CD8-positive, alpha-beta memory T cell (primary cell): ENCODE results near the gene MYBPC3. TPM values are rescaled to one million over a fixed set of nuclear protein-coding genes. Genes with fewer than 3 reads are reported as not detected.

Source experiments
- CTCF ChIA-PET: fragments of 350-600 bp; sonication (Branson Sonifier 250); formaldehyde crosslinking; loops from one replicate; lab custom pipeline; 2021; ENCODE audit warnings: antibody characterized with exemption; lab: Charles Lee
- POLR2A ChIA-PET: fragments of 350-600 bp; sonication (Branson Sonifier 250); formaldehyde crosslinking; loops from one replicate; lab custom pipeline; 2021; ENCODE audit warnings: antibody characterized with exemption; lab: Charles Lee
- DNase-seq, 5 donors: peaks; one replicate each; pipeline versions ENCODE4 v3.0.0 to v3.0.0-alpha.2; 2020 to 2022; ENCODE audit warnings: mixed read lengths in 1 of 5
- H3K27ac ChIP-seq: one replicate; pipeline ENCODE4 v1.7.0; 2013; ENCODE audit warnings: low read depth, mild to moderate bottlenecking, low read length, moderate library complexity
- H3K27me3 ChIP-seq: 2 replicates; pipeline ENCODE4 v1.7.0; 2013; ENCODE audit warnings: low read length, mild to moderate bottlenecking; ENCODE audit not compliant: insufficient read depth, poor library complexity, severe bottlenecking
- H3K36me3 ChIP-seq: 2 replicates; pipeline ENCODE4 v1.7.0; 2013; ENCODE audit warnings: mild to moderate bottlenecking, low read length, moderate library complexity; ENCODE audit not compliant: insufficient read depth
- H3K4me1 ChIP-seq: 2 replicates; pipeline ENCODE4 v1.7.0; 2013; ENCODE audit warnings: mild to moderate bottlenecking, low read length, moderate library complexity; ENCODE audit not compliant: insufficient read depth
- H3K4me3 ChIP-seq: 2 replicates; pipeline ENCODE4 v1.7.0; 2013; ENCODE audit warnings: mild to moderate bottlenecking, low read length
- H3K9me3 ChIP-seq: 2 replicates; pipeline ENCODE4 v1.7.0; 2013; ENCODE audit warnings: mild to moderate bottlenecking, low read length
- H3K27ac Mint-ChIP-seq, 8 donors: one replicate each; pipeline ENCODE4 v1.8.0; 2020 to 2021; ENCODE audit warnings: mixed read lengths in 8 of 8, mild to moderate bottlenecking in 6 of 8, inconsistent platforms in 3 of 8, moderate library complexity in 3 of 8
- H3K27me3 Mint-ChIP-seq, 2 donors: one replicate each; pipeline ENCODE4 v1.8.0; 2020 to 2021; ENCODE audit warnings: mixed read lengths in 2 of 2, mild to moderate bottlenecking in 1 of 2, moderate library complexity in 1 of 2
- H3K36me3 Mint-ChIP-seq, 3 donors: one replicate each; pipeline ENCODE4 v1.8.0; 2020 to 2021; ENCODE audit warnings: mixed read lengths in 3 of 3, inconsistent platforms in 1 of 3, mild to moderate bottlenecking in 1 of 3
- H3K4me1 Mint-ChIP-seq, 3 donors: one replicate each; pipeline ENCODE4 v1.8.0; 2020 to 2021; ENCODE audit warnings: mixed read lengths in 3 of 3, inconsistent platforms in 1 of 3, mild to moderate bottlenecking in 1 of 3
- H3K4me3 Mint-ChIP-seq, 7 donors: one replicate each; pipeline ENCODE4 v1.8.0; 2020 to 2021; ENCODE audit warnings: mixed read lengths in 7 of 7, mild to moderate bottlenecking in 6 of 7, moderate library complexity in 4 of 7, inconsistent platforms in 2 of 7
- H3K9me3 Mint-ChIP-seq, 5 donors: one replicate each; pipeline ENCODE4 v1.8.0; 2020 to 2022; ENCODE audit warnings: mixed read lengths in 5 of 5, mild to moderate bottlenecking in 3 of 5, moderate library complexity in 2 of 5, inconsistent platforms in 1 of 5
- polyA plus RNA-seq: library from polyadenylated mRNA; unstranded; fragments of 300-500 nt; fragmentation: Illumina TruSeq; gene quantifications from one replicate; pipeline ENCODE4 v1.2.3, GENCODE V29; 2021
- total RNA-seq, 2 experiments: library from RNA; stranded (reverse); gene quantifications; one replicate each; pipeline ENCODE4 v1.2.3, GENCODE V29; 2021

The MYBPC3 gene
- total and polyA plus RNA-seq, 3 experiments from 2014 or later = not detected

DNA sequence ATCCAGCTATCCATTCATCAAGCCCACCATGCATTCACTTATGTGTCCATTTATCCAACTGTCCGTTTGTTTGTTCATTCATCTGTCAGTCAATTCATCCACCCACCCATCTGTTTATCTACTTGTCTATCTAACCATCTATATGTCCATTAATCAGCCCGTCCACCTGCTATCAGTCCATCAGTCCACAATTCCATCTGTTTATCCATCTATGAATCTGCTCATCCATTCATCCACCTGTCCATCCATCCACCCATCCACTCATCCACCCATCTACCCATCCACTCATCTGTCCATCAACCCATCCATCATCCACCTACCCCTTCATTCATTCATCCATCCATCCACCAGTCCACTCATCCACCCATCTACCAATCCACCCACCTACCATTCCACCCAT is 26.8 kb upstream of the MYBPC3 start:
- POLR2A ChIA-PET = no interaction called here
- no peak overlapping the region for H3K27ac ChIP-seq
- H3K4me1 Mint-ChIP-seq = no peaks in the 10 kb centered on the region
- CTCF ChIA-PET = interaction anchor here (0.7 to 1.2 kb wide), 2 partner anchors 28 to 32 kb away, joined by 3 read pairs; no protein-coding TSS in a partner anchor
- H3K36me3 ChIP-seq = no peaks in the 10 kb centered on the region
- H3K27me3 Mint-ChIP-seq = peaks cover 0 to 2% of the 10 kb centered on the region in 2 donors
- no peak overlapping the region for H3K27ac Mint-ChIP-seq
- H3K36me3 Mint-ChIP-seq = no peaks in the 10 kb centered on the region
- DNase-seq = no peak
- no peak overlapping the region for H3K4me3 Mint-ChIP-seq
- H3K27me3 ChIP-seq = no peaks in the 10 kb centered on the region
- no peaks in the 10 kb centered on the region for H3K9me3 Mint-ChIP-seq
- no peaks in the 10 kb centered on the region for H3K9me3 ChIP-seq
- H3K4me3 ChIP-seq = no peak overlapping the region
- no peaks in the 10 kb centered on the region for H3K4me1 ChIP-seq

DNA sequence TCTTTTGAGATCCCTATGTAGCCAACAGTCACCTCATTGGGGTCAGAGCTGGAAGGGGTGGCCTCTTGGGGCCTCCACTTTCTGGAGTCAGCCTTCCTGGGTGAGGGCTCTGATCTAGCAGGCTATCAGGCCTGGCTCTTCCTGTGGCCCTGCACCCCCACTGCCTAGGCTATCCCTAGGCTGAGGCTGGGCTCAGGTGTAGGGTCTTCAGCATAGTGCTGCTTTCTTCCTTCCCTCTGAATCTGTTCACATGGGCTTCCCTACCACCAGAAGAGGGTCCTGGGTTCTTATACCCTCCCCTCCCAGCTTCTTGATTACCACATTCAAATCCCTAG is 26.3 kb upstream of the MYBPC3 start:
- peak overlapping the region; percentile 59 for H3K27ac ChIP-seq
- peaks cover 0 to 2% of the 10 kb centered on the region in 2 donors for H3K27me3 Mint-ChIP-seq
- no peak overlapping the region for H3K4me3 ChIP-seq
- CTCF ChIA-PET = interaction anchor here (0.7 to 1.2 kb wide), 2 partner anchors 29 to 32 kb away, joined by 3 read pairs; no protein-coding TSS in a partner anchor
- no peak overlapping the region for H3K4me3 Mint-ChIP-seq
- H3K9me3 ChIP-seq = no peaks in the 10 kb centered on the region
- no peaks in the 10 kb centered on the region for H3K36me3 ChIP-seq
- POLR2A ChIA-PET = no interaction called here
- H3K27me3 ChIP-seq = no peaks in the 10 kb centered on the region
- H3K27ac Mint-ChIP-seq = peak overlapping the region in 1 of 8 donors; percentile 92
- H3K36me3 Mint-ChIP-seq = no peaks in the 10 kb centered on the region
- peaks cover 3% of the 10 kb centered on the region for H3K4me1 ChIP-seq
- DNase-seq = no peak
- H3K4me1 Mint-ChIP-seq = peaks cover 0 to 2% (median 0%) of the 10 kb centered on the region in 3 donors
- H3K9me3 Mint-ChIP-seq = no peaks in the 10 kb centered on the region

DNA sequence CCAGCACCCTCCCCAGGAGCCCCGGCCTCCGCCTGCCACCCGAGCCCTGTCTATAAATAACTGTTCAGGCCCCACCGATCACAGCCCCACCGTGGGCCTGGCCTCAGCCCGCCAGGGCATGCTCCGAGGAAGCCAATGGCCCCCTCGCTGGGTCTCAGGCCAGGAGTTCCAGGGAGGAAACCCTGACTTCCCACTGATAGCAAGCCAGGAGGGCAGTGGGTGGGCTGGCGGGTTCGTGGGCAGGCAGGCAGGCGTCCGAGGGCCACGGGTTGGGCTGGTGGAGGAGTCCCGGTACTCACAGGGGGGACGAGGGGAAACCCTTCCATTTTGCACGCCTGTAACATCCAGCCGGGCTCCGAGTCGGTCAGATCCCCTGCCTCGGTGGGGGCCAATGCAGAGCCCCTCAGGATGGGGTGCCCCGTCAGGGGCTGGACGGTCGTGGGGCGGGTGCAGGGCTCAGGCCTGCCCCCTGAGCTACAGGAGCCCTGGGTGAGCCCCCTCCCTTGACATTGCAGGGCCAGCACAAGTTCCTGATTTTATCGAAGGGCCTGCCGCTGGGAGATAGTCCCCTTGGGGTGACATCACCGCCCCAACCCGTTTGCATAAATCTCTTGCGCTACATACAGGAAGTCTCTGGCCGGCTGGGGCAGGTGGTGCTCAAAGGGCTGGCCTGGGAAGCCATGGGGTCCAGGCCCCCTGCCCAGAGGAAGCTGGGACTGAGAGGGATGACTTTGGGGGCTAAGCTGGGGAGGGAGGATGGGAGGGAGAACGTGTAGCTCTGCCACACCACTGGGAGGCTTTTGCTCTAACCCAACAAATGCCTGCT is 25.7 kb upstream of the MYBPC3 start, which contains the start of gene SPI1:
Gene SPI1, minus strand, starts transcription at position 538 of the 826 bp plus-strand sequence. Its CDS starts 194 bp downstream, at position 344.
- Mint-ChIP-seq H3K36me3 (no peaks in the 10 kb centered on the region), H3K4me1 (peaks cover 0 to 2% (median 0%) of the 10 kb centered on the region in 3 donors), H3K4me3 (no peak within 1 kb of the TSS), H3K27ac (peak within 1 kb of the TSS in 2 of 8 donors; percentile 55 to 92), H3K9me3 (no peaks in the 10 kb centered on the region), H3K27me3 (peaks cover 0 to 2% of the 10 kb centered on the region in 2 donors)
- peaks cover 3% of the 10 kb centered on the region for H3K4me1 ChIP-seq
- H3K4me3 ChIP-seq = no peak within 1 kb of the TSS
- no peaks in the 10 kb centered on the region for H3K36me3 ChIP-seq
- H3K9me3 ChIP-seq = no peaks in the 10 kb centered on the region
- H3K27ac ChIP-seq = peak within 1 kb of the TSS; percentile 59
- ChIA-PET POLR2A (no interaction called here), CTCF (interaction anchor here (0.7 to 1.7 kb wide), 3 partner anchors 29 to 33 kb away, joined by 3 to 5 read pairs (median 3); no protein-coding TSS in a partner anchor)
- H3K27me3 ChIP-seq = no peaks in the 10 kb centered on the region
- no peak for DNase-seq

DNA sequence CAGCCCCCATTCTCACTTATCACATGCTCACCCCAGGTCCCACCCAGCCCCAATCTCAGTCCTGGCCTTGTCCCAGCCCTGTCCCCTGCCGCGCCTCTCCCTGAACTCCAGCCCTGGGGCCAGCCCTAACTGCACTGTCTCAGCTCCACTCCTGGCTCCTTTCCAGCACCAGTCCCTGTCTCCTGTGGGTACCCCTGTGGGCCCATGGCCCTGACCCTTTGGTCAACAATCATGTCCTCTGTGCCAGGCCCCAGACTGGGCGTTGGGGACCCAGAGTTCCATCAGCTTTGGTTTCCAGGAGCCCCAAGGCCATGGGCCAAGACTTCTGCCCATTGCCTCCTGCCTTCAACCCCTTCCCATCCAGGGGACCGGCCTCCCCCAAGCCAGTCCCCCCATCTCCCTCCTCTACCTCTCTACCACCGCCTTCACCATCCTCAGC is 25.1 kb upstream of the MYBPC3 start:
- POLR2A ChIA-PET = no interaction called here
- DNase-seq = no peak
- peak overlapping the region in 1 of 8 donors; percentile 55 for H3K27ac Mint-ChIP-seq
- Histone ChIP-seq H3K9me3 (no peaks in the 10 kb centered on the region), H3K4me3 (no peak overlapping the region), H3K4me1 (peaks cover 3% of the 10 kb centered on the region), H3K36me3 (no peaks in the 10 kb centered on the region), H3K27ac (peak overlapping the region; percentile 59), H3K27me3 (no peaks in the 10 kb centered on the region)
- no peak overlapping the region for H3K4me3 Mint-ChIP-seq
- no peaks in the 10 kb centered on the region for H3K36me3 Mint-ChIP-seq
- H3K27me3 Mint-ChIP-seq = peaks cover 0 to 2% of the 10 kb centered on the region in 2 donors
- H3K9me3 Mint-ChIP-seq = no peaks in the 10 kb centered on the region
- CTCF ChIA-PET = interaction anchor here (1.7 kb wide), 1 partner anchor 33 kb away, joined by 5 read pairs; no protein-coding TSS in a partner anchor
- peaks cover 0 to 2% (median 0%) of the 10 kb centered on the region in 3 donors for H3K4me1 Mint-ChIP-seq

DNA sequence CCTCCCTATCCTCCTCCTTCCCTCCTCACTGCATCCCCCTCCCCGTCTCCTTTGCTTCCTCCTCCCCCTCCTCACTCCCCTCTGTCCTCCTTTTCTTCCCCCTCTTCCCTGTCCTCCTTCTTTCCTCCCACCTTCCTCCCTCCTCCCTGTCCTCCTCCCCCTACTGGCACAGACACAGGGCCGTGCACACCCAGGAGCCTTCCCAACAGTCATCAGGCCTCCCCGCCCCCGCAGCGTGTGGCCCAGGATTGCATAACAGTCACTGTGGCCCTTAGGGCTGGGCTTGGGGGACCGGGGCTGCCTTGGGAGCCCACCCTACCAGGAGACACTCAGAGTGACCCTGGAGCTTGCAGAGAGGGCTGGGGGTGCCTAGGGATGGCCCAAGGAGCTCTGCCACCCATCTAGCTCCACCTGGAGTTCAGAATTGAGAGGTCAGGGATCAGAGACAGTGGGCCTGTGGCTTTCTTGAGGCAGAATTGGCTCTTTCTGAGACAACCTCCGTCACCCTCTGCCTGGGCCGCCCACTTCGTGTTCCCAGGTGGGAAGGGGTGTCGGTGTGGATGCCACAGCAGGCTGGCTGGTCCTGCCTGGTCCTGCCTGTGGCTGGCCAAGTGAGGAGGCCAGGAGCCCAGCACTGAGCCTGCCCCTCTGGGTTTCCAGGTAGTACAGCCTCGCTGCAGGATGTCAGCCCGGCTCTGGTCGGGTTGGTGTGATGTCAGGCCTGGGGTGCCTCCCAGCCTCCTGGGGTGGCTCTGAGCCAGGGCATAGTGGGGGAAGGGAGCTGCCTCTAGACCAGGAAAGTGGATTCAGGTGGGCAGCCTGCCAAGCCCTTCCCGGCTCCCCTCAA is 24.2 kb upstream of the MYBPC3 start:
- H3K4me3 ChIP-seq = no peak overlapping the region
- peak overlapping the region; percentile 59 for H3K27ac ChIP-seq
- POLR2A ChIA-PET = no interaction called here

DNA sequence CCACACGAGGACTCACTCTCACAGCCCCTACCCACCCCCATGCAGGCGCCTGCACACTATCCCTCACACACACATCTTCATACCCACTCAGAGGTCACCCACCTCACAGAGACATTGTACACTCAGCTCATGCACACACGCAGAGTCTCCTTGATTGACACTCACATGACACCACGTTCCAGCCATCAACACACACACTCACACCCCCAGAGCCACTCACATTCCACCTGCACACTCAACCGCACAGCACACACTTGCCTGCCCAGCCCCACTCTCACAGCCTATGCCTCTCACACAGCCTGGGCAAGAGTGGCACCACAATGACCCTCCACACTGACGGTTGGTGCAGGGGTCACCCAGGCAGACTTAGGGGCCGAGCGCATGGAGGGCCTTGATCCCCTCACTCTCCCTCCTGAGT is 23.6 kb upstream of the MYBPC3 start:
- CTCF ChIA-PET = interaction anchor here (1.2 kb wide), 1 partner anchor 36 kb away, joined by 3 read pairs; no protein-coding TSS in a partner anchor

More for the DNA sequence above, 24.2 kb upstream of the MYBPC3 start:
- CTCF ChIA-PET = interaction anchor here (1.2 to 1.7 kb wide), 2 partner anchors 34 to 35 kb away, joined by 3 to 5 read pairs; no protein-coding TSS in a partner anchor
- Mint-ChIP-seq H3K36me3 (no peaks in the 10 kb centered on the region), H3K27ac (no peak overlapping the region), H3K4me3 (no peak overlapping the region), H3K9me3 (no peaks in the 10 kb centered on the region), H3K4me1 (peaks cover 0 to 2% (median 0%) of the 10 kb centered on the region in 3 donors), H3K27me3 (peaks cover 0 to 2% of the 10 kb centered on the region in 2 donors)
- Histone ChIP-seq H3K27me3 (no peaks in the 10 kb centered on the region), H3K4me1 (peaks cover 3% of the 10 kb centered on the region), H3K9me3 (no peaks in the 10 kb centered on the region), H3K36me3 (no peaks in the 10 kb centered on the region)
- DNase-seq = no peak

DNA sequence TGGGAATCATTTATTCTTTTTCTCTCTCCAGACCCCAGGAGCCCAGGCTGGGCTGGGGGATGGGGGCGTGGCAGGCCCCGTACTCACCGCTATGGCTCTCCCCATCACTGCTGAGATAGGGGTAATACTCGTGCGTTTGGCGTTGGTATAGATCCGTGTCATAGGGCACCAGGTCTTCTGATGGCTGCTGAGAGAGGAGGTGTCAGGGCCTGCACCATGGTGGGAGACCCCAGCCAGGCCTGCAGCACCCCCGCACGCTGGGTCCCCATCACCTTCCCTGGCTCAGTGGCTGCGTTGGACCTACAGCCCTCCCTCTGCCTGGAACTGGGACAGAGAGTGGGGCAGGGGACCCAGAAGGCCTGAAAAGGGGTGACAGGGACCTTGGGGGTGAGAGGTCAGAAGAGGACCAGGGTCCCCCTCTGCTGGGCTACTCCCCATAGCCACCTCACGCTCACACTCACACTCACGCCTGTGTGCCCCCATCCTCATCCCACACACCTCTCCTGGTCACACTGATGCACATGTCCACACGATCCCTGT is 23.1 kb upstream of the MYBPC3 start:
- DNase-seq = no peak
- Mint-ChIP-seq H3K36me3 (no peaks in the 10 kb centered on the region), H3K27ac (no peak overlapping the region), H3K27me3 (no peaks in the 10 kb centered on the region), H3K4me3 (no peak overlapping the region), H3K4me1 (peaks cover 0 to 2% (median 0%) of the 10 kb centered on the region in 3 donors), H3K9me3 (no peaks in the 10 kb centered on the region)
- H3K4me1 ChIP-seq = peaks cover 3% of the 10 kb centered on the region
- ChIA-PET CTCF (interaction anchor here (1.2 to 5.2 kb wide), 4 partner anchors 15 to 37 kb away, joined by 3 to 129 read pairs (median 98); partner anchors contain the start of gene SLC39A13), POLR2A (no interaction called here)
- H3K27ac ChIP-seq = no peak overlapping the region
- no peaks in the 10 kb centered on the region for H3K9me3 ChIP-seq
- no peaks in the 10 kb centered on the region for H3K27me3 ChIP-seq
- H3K36me3 ChIP-seq = no peaks in the 10 kb centered on the region
- no peak overlapping the region for H3K4me3 ChIP-seq

More for the DNA sequence above, 23.6 kb upstream of the MYBPC3 start:
- Histone ChIP-seq H3K27ac (no peak overlapping the region), H3K4me3 (no peak overlapping the region), H3K9me3 (no peaks in the 10 kb centered on the region), H3K4me1 (peaks cover 3% of the 10 kb centered on the region), H3K27me3 (no peaks in the 10 kb centered on the region), H3K36me3 (no peaks in the 10 kb centered on the region)
- POLR2A ChIA-PET = no interaction called here
- H3K27ac Mint-ChIP-seq = no peak overlapping the region
- no peak overlapping the region for H3K4me3 Mint-ChIP-seq
- peaks cover 0 to 1% of the 10 kb centered on the region in 2 donors for H3K27me3 Mint-ChIP-seq
- no peak for DNase-seq
- H3K9me3 Mint-ChIP-seq = no peaks in the 10 kb centered on the region
- peaks cover 0 to 2% (median 0%) of the 10 kb centered on the region in 3 donors for H3K4me1 Mint-ChIP-seq
- H3K36me3 Mint-ChIP-seq = no peaks in the 10 kb centered on the region
